ENCODE measurements around the gene ARHGAP36. TPM values are rescaled to one million over a fixed set of nuclear protein-coding genes. Genes with fewer than 3 reads are reported as not detected.

The ARHGAP36 gene
- total RNA-seq, 4 donors from 2014 or later: not detected

- no peak for TF ChIP-seq CTCF (IDR thresholded peaks at IDR 0.05)
- DNase-seq (ENCODE audit: low spot score) (no peak), ATAC-seq (ENCODE audit: low FRiP score) (no peak)
These were observed 11.0 kb downstream of the ARHGAP36 start for GRCh38 chrX:131068945-131069719.

GRCh38 chrX:131072871-131073571, 14.9 kb downstream of the ARHGAP36 start:
- TF ChIP-seq CTCF (IDR thresholded peaks at IDR 0.05): no peak
- DNase-seq (ENCODE audit: low spot score) (no peak), ATAC-seq (ENCODE audit: low FRiP score) (no peak)

GRCh38 chrX:131073607-131074006, 15.5 kb downstream of the ARHGAP36 start:
- TF ChIP-seq CTCF (IDR thresholded peaks at IDR 0.05): no peak
- no peak for ATAC-seq (ENCODE audit: low FRiP score)
- no peak for DNase-seq (ENCODE audit: low spot score)

- ATAC-seq (ENCODE audit: low FRiP score) (no peak), DNase-seq (ENCODE audit: low spot score) (no peak)
- no peak for TF ChIP-seq CTCF (IDR thresholded peaks at IDR 0.05)
These were observed 23.9 kb downstream of the ARHGAP36 start for GRCh38 chrX:131081772-131082740.

- ATAC-seq (ENCODE audit: low FRiP score): no peak
- no peak for DNase-seq (ENCODE audit: low spot score)
- TF ChIP-seq CTCF (IDR thresholded peaks at IDR 0.05): no peak
These were observed 25.5 kb downstream of the ARHGAP36 start for GRCh38 chrX:131083510-131084142.

GRCh38 chrX:131084145-131084544, 26.0 kb downstream of the ARHGAP36 start:
- DNase-seq (ENCODE audit: low spot score) (no peak), ATAC-seq (ENCODE audit: low FRiP score) (no peak)
- no peak for TF ChIP-seq CTCF (IDR thresholded peaks at IDR 0.05)
